Measurements from ENCODE around the gene KLHL26.

DNA sequence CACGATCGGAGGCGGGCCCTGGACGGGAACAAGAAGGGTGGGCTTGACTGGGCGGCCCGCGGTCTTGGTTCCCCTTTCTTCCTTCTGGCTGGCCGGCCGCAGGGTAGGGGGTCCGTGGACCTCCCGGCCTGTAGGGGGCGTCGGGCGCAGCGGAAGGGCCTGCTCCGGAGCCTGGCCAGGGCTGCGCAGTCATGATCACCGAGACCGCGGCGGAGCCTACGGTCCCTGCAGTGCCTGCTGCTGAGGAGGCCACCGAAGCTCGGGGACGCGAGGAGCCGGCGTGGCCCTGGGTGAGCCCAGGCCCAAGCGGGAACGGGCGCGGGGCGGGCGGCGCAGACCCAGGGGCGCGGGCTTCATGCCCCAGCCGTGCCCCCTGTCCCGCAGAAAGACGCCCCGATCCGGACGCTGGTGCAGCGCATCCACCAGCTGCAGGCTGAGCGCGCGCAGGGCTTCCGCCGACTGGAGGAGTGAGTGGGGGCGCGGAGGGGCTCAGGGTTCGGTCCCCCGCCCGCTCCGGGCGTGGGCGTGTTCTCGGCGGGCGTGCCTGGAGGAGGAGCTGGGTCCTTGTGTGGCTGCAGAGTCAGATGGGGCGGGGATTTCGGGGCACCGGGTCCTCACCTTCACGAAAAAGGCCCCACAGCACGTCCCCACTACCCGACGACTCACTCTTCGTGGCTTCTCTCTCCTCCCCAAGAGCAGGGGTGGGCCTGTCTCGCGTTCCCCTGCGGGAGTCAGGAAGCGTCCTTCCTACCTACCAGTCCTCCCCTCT lies 48.0 kb upstream of the KLHL26 start, which contains the start of gene REX1BD:
- TF ChIP-seq, protein P1, sequence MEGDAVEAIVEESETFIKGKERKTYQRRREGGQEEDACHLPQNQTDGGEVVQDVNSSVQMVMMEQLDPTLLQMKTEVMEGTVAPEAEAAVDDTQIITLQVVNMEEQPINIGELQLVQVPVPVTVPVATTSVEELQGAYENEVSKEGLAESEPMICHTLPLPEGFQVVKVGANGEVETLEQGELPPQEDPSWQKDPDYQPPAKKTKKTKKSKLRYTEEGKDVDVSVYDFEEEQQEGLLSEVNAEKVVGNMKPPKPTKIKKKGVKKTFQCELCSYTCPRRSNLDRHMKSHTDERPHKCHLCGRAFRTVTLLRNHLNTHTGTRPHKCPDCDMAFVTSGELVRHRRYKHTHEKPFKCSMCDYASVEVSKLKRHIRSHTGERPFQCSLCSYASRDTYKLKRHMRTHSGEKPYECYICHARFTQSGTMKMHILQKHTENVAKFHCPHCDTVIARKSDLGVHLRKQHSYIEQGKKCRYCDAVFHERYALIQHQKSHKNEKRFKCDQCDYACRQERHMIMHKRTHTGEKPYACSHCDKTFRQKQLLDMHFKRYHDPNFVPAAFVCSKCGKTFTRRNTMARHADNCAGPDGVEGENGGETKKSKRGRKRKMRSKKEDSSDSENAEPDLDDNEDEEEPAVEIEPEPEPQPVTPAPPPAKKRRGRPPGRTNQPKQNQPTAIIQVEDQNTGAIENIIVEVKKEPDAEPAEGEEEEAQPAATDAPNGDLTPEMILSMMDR (IDR thresholded peaks at IDR 0.05; ENCODE audit: insufficient read depth, low read length, poor library complexity, severe bottlenecking) = peak; percentile 82
- TF ChIP-seq EZH2phosphoT487 (conservative IDR thresholded peaks at IDR 0.05; ENCODE audit: low read length) = no peak

All from SU-DHL-6 (cell line).